ENCODE measurements around the gene FGD3.

- TF ChIP-seq GATA2 (IDR thresholded peaks at IDR 0.05; ENCODE audit: low read depth, low read length) = no peak
- TF ChIP-seq GATA3 (IDR thresholded peaks at IDR 0.05; ENCODE audit: low read depth, low read length) = no peak
Observed at GRCh38 chr9:92966518-92966800, 19.1 kb downstream of the FGD3 start.
